Uterus (tissue), 2 donors: ENCODE data around the gene S100A7.

ENCODE experiments used
- CTCF ChIP-seq, 4 experiments: fragments of 200-600 bp in 2 of 4; fragments of 450-650 bp in 2 of 4; sonication (generic) in 2 of 4; IDR thresholded peaks; one replicate each; pipeline ENCODE4 v1.5.1; 2016 to 2019; ENCODE audit warnings: antibody characterized with exemption in 4 of 4, mild to moderate bottlenecking in 2 of 4, moderate library complexity in 1 of 4
- POLR2A ChIP-seq, 2 donors: fragments of 450-650 bp; IDR thresholded peaks; one replicate each; pipeline ENCODE4 v1.6.1; 2016; ENCODE audit warnings: antibody characterized with exemption in 2 of 2, mild to moderate bottlenecking in 1 of 2, moderate library complexity in 1 of 2

GRCh38 chr1:153509036-153509435 is 48.6 kb upstream of the S100A7 start:
- no peak for TF ChIP-seq CTCF (IDR thresholded peaks at IDR 0.05)
- TF ChIP-seq POLR2A (IDR thresholded peaks at IDR 0.05): no peak
